GM12891 (cell line): ENCODE results near the gene RALB.

Source experiments
- DNase-seq: peaks from one replicate; pipeline ENCODE4 v3.0.0; 2011; ENCODE audit warnings: low spot score; ENCODE audit not compliant: insufficient read length
- FAIRE-seq: peaks from 2 replicates; lab custom pipeline; 2011; peaks lifted over from hg19 to GRCh38; lab: Jason Lieb, UNC
- PAX5 ChIP-seq: IDR thresholded peaks from 2 replicates; pipeline ENCODE4 v1.6.1; 2011; ENCODE audit warnings: low read length, moderate library complexity, mild to moderate bottlenecking; ENCODE audit not compliant: insufficient read depth, severe bottlenecking
- POLR2A ChIP-seq: IDR thresholded peaks from 2 replicates; pipeline ENCODE4 v1.6.1; 2011; ENCODE audit warnings: low read depth, low read length, control low read depth
- POLR2AphosphoS5 ChIP-seq: IDR thresholded peaks from 2 replicates; pipeline ENCODE4 v1.6.1; 2011; ENCODE audit warnings: low read depth, low read length, control low read depth
- POU2F2 ChIP-seq: IDR thresholded peaks from 2 replicates; pipeline ENCODE4 v1.6.1; 2011; ENCODE audit warnings: low read depth, mild to moderate bottlenecking, control low read depth, low read length, moderate library complexity
- SPI1 ChIP-seq: IDR thresholded peaks from 2 replicates; pipeline ENCODE4 v1.6.1; 2011; ENCODE audit warnings: low read depth, low read length, control low read depth
- TAF1 ChIP-seq: IDR thresholded peaks from 2 replicates; pipeline ENCODE4 v1.6.1; 2011; ENCODE audit warnings: low read depth, low read length, control low read depth

The RALB gene

DNA sequence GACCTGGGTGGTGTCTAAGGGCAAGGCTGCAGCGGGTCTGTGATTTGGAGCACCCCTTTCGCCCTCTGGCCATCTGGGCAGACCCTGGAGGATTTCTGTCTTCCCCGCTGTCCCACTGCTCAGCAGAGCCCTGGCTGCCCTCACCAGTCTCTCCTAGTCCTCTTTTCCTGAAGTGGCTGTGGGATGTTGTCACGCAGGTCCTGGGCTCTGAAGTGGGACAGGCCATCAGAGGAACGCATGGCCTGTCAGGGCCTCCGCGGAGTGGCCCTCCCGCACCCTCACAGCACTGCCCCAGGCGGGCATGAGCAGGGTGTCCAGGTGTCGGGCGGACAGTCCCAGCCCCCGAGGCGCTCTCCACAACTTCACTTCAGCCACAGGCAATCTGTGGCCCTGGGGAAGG is 28.4 kb upstream of the RALB start:
- DNase-seq (no peak), FAIRE-seq (no peak)
- TF ChIP-seq POLR2AphosphoS5 (no peak), POLR2A (no peak), POU2F2 (no peak), PAX5 (no peak), TAF1 (no peak), SPI1 (no peak)

DNA sequence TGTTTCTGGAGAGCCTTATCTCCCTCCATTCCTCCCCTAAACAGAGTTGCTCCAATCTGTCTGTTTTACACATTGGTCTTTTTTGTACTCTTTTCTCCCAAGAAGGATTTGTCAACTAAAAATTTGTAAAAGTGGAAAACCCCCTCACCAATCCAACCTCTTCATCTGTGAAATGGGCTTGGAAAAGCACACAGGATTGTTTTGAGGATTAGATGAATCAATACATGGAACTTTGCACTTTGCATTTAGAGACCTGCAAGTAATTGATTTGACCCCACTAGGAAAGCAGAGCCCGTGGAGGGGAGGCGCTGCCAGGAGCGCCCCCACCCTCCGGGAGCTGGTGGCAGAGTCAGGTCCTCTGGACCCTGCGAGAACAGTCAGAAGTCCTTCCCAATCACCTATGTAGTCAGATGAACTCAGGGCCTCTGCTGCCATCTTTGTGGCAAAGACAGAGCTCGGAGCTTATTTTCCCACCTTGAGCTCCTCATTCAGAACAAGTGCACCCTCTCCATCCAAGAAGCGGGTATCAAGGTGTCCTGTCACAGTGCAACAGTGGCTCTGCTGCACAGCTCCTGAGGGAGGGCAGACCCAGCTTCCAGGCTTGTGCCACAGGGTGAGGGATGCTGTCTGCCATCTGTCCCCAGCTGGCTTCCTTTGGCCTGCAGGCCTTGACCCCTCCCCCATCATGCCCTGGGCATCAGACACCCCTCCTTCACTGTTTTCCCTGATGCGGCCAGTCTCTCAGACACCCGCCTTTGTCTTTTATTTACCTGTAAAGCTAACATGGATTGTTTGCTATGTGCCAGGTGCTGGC is 27.7 kb upstream of the RALB start:
- DNase-seq (no peak), FAIRE-seq (no peak)
- TF ChIP-seq SPI1 (no peak), POLR2AphosphoS5 (no peak), POU2F2 (no peak), TAF1 (no peak), POLR2A (no peak), PAX5 (no peak)

DNA sequence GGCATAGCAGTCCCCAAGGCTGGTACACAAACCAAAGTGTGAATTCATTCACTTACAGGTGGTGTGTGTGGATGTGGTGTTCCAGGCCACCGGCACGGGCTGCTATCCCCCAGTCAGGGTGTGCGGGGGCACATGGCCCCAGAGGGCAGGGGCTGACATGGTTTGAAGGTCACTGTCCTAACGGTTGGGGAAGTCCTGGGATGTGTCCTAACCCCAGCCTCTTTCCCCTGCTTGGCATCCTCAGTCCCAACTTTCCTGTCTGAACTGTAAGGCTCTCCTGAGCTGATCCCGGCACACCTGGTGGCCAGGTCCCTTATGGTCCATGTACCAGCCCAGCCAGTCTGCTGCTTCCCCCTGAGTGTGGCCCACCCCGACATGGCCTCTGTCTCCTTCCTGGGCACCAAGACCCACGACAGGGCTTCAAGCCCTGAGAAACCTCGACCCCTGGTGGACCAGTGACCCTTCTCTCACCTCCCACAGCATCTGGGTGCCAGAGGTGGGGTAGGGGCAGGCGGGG is 27.0 kb upstream of the RALB start:
- no peak for FAIRE-seq
- DNase-seq, result no peak
- TF ChIP-seq PAX5 (no peak), POLR2AphosphoS5 (no peak), SPI1 (no peak), TAF1 (no peak), POU2F2 (no peak), POLR2A (no peak)

DNA sequence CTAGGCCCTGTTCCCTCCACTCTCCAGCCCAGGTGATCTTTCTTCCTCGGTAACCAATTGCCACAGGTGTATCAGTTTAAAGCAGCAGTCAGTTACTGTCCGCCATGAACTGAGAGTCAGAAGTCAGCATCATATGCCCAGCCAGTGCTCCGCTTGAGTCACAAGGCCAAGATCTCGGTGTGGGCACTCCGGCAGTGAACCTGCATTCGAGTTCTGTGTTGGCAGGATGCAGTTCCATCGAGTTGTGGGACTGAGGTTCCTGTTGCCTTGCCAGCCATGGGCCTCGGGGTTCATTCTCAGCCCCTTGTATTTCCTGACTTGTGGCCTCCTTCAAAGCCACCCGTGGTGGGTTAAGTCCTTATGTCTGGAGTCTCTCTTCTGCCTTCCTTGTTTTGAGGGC is 26.3 kb upstream of the RALB start:
- no peak for FAIRE-seq
- DNase-seq, result no peak
- TF ChIP-seq SPI1 (no peak), TAF1 (no peak), POU2F2 (no peak), PAX5 (no peak), POLR2AphosphoS5 (no peak), POLR2A (no peak)

GRCh38 chr2:120227111-120227991 is 25.3 kb upstream of the RALB start:
- DNase-seq, result no peak
- no peak for FAIRE-seq
- TF ChIP-seq PAX5 (no peak), SPI1 (no peak), POLR2AphosphoS5 (no peak), POU2F2 (no peak), TAF1 (no peak), POLR2A (no peak)

DNA sequence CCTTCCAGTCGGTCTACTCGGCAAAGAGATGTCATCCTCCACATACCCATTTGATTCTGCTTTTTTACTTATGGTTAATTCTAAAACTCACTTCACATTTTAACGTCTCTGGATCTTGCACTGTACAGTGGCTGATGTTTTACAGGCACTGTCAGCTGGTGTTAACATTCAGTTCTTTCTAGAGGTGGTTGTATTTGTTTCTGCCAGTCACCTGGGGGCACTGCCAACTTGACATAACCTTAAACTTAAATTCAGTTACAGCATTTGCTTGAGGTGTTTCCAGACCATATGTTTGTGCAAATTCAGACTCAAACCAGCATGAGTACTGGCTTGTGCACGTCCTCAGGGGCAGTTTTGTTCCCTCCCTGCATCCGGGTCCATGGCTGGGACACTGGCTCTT is 24.1 kb upstream of the RALB start:
- no peak for FAIRE-seq
- no peak for TF ChIP-seq SPI1
- no peak for TF ChIP-seq POU2F2
- TF ChIP-seq POLR2A, result no peak
- no peak for TF ChIP-seq POLR2AphosphoS5
- no peak for TF ChIP-seq PAX5
- no peak for TF ChIP-seq TAF1
- DNase-seq, result no peak

DNA sequence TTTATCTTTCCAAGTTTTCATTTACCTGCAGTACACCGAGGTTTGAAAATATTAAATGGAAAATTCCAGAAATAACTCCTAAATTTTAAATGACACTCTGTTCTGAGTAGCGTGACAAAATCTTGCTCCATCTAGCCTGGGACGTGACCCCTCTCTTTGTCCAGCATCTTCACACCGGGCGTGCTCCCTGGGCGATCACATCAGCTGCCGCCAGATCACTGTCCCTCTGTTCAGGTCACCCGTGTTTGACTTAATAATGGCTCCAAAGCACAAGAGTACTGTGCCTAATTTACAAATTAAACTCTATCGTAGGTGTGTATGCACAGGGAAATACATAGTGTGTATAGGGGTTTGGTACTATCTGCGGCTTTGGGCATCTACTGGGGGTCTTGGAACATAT is 23.3 kb upstream of the RALB start:
- no peak for TF ChIP-seq POU2F2
- FAIRE-seq (no peak), DNase-seq (no peak)

GRCh38 chr2:120230515-120231471 is 21.9 kb upstream of the RALB start:
- FAIRE-seq (no peak), DNase-seq (no peak)
- TF ChIP-seq POU2F2 (no peak), SPI1 (no peak), TAF1 (no peak), PAX5 (no peak), POLR2A (no peak), POLR2AphosphoS5 (no peak)

DNA sequence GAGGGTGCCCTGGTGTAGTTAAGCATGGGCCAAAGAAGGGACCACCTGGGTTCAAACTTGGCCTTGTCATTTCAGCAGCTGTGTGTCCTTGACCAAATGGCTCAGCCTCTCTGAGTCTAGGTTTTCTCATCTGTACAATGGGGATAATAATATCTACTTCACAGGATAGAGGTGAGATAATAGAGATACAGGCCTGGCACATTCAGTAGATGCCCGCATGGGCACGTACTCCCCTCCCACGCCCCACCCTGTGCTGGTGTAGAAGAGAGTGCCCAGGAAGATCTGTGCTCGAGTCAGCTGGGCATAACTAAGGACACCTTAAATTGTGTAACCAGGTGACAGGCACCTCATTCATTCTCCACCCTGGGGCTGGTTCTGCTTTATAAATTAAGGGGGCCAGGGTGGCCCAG is 21.1 kb upstream of the RALB start:
- FAIRE-seq (peak; percentile 59), DNase-seq (no peak)
- no peak for TF ChIP-seq SPI1
- TF ChIP-seq POU2F2, result no peak
- no peak for TF ChIP-seq TAF1
- no peak for TF ChIP-seq POLR2AphosphoS5
- no peak for TF ChIP-seq POLR2A
- TF ChIP-seq PAX5, result no peak
